GM19238 (cell line): ENCODE data around the gene TC2N.
"Not testable (repeated sequence)": the region's sequence is repeated elsewhere in the genome, so short reads cannot be mapped to it uniquely, and the experiment has no call there.

Experiments used
- DNase-seq: peaks from one replicate; pipeline ENCODE4 v3.0.0; 2011; ENCODE audit warnings: low spot score; ENCODE audit not compliant: insufficient read length

TC2N gene

GRCh38 chr14:91755570-91756295 lies 111.6 kb downstream of the TC2N start:
- DNase-seq, result no peak

- no peak for DNase-seq
Measured at GRCh38 chr14:91754819-91755218, 112.5 kb downstream of the TC2N start.

- no peak for DNase-seq
Measured at GRCh38 chr14:91754185-91754584, 113.2 kb downstream of the TC2N start.

GRCh38 chr14:91753501-91754128 lies 113.7 kb downstream of the TC2N start:
- no peak for DNase-seq

- no peak for DNase-seq
Measured at GRCh38 chr14:91752961-91753360, 114.4 kb downstream of the TC2N start.

- DNase-seq, result no peak
Measured at GRCh38 chr14:91751719-91752118, 115.6 kb downstream of the TC2N start.

GRCh38 chr14:91750634-91751198 lies 116.6 kb downstream of the TC2N start:
- no peak for DNase-seq

GRCh38 chr14:91749868-91750267 lies 117.5 kb downstream of the TC2N start:
- no peak for DNase-seq

GRCh38 chr14:91748049-91748448 lies 119.3 kb downstream of the TC2N start:
- no peak for DNase-seq

GRCh38 chr14:91745344-91745743 lies 122.0 kb downstream of the TC2N start:
- DNase-seq, result no peak

- DNase-seq, result no peak
Measured at GRCh38 chr14:91744068-91744480, 123.3 kb downstream of the TC2N start.

- no peak for DNase-seq
Measured at GRCh38 chr14:91743305-91743653, 124.1 kb downstream of the TC2N start.

- no peak for DNase-seq
Measured at GRCh38 chr14:91742621-91743304, 124.6 kb downstream of the TC2N start.

- DNase-seq, result not testable (repeated sequence)
Measured at GRCh38 chr14:91739867-91740266, 127.5 kb downstream of the TC2N start.

- DNase-seq, result no peak
Measured at GRCh38 chr14:91737619-91738018, 129.7 kb downstream of the TC2N start.

- DNase-seq, result no peak
Measured at GRCh38 chr14:91732859-91733477, 134.4 kb downstream of the TC2N start.

GRCh38 chr14:91732439-91732838 lies 134.9 kb downstream of the TC2N start:
- no peak for DNase-seq

- DNase-seq, result no peak
Measured at GRCh38 chr14:91731986-91732385, 135.3 kb downstream of the TC2N start, which contains the start of gene CATSPERB. TSS of gene CATSPERB (minus strand) at chr14:91732086. CDS start at chr14:91729479, 2,607 bp downstream.

GRCh38 chr14:91731018-91731417 lies 136.3 kb downstream of the TC2N start:
- no peak for DNase-seq

- DNase-seq, result no peak
Measured at GRCh38 chr14:91729756-91730155, 137.6 kb downstream of the TC2N start.
